ENCODE data around the gene SARDH.

SARDH gene

DNA sequence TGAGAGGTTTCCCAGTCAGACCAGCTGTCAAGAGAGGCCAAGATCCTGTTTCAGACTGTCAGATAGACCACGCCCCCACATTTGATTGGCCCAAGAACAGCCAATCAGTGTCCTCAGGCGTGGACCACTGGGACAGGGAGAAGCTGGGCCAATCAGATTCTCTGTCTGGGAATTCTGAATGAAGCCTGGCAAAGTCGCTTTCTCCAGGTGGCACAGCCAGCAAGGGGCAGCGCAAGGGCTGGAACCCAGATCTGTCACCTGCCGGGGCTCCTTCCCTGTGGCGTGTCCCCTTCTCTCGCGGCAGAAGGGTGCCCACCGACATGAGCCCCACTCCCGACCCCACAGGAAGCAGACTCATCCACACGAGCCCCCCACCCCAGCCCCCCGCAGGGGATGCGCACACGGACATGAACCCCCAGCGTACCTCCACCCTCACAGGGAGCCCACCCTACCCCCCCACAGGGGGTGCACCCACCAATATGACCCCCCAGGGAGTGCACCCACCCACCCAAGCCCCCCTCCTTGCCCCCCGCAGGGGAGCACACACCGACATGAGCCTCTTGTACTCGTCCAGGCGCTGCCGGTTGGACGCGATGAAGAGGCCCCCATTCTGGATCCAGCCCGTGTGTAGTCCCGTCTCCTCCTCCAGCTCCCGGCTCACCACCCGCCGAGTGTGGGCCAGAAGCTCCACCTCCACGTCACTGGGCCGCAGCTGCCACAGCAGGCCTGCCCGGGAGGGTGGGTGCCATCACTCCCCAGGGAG is 6.1 kb downstream of the SARDH start:
- no peak overlapping the region for H3K4me3 ChIP-seq (ENCODE audit: extremely low read depth, insufficient read depth, low read length, poor library complexity, severe bottlenecking)
- WGBS, 2 experiments (ENCODE audit: insufficient coverage in 2 of 2), result 82 to 84% methylated on average over 19 to 21 of the region's 30 CpGs
- H3K27ac ChIP-seq (ENCODE audit: low read depth, low read length, severe bottlenecking), result no peak overlapping the region
- H3K36me3 ChIP-seq (ENCODE audit: control insufficient read depth, insufficient read depth, low read length), result no peaks in the 10 kb centered on the region
- no peaks in the 10 kb centered on the region for H3K9me3 ChIP-seq (ENCODE audit: control insufficient read depth, low read length)
- H3K4me1 ChIP-seq (ENCODE audit: control insufficient read depth, insufficient read depth, low read length, poor library complexity, severe bottlenecking), result peaks cover 8% of the 10 kb centered on the region

DNA sequence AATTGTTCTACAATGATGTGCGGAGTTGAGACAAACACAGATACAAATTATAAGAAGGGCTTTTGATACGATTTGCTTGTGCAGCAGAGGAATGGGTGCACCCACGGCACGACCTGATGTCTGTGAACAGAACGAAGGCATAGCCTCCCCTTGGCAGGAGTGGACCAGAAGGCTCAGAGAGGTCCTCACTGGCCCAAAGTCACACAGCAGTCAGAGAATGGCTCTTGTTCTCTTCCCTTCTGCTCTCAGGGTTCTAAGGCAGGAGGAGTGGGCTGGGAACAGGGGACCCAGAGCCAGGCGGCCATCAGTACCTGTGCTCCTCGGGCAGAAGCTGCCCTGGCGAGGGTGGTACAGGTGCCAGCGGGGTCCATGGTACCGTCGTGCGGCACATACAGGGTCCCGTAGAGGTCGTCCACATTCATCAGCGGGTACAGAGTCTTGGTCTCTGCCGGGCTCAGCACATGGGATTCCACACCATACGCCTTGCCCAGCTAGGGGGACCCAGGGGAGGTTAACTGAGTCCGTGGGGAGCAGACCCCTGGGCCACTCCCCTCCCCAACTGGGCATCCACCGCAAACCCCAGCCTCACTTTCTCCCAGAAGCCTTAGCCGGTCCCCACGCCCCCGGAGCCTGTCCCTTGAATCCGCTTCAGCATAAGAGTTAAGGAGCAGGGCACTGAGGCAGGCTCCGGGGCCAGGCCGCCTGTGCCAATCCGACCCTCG is 7.0 kb downstream of the SARDH start:
- Histone ChIP-seq H3K27ac (ENCODE audit: low read depth, low read length, severe bottlenecking) (no peak overlapping the region), H3K4me3 (ENCODE audit: extremely low read depth, insufficient read depth, low read length, poor library complexity, severe bottlenecking) (no peak overlapping the region), H3K4me1 (ENCODE audit: control insufficient read depth, insufficient read depth, low read length, poor library complexity, severe bottlenecking) (peaks cover 7% of the 10 kb centered on the region), H3K36me3 (ENCODE audit: control insufficient read depth, insufficient read depth, low read length) (no peaks in the 10 kb centered on the region), H3K9me3 (ENCODE audit: control insufficient read depth, low read length) (no peaks in the 10 kb centered on the region)
- 92 to 95% methylated on average over 24 to 26 of the region's 27 CpGs for WGBS, 2 experiments (ENCODE audit: insufficient coverage in 2 of 2)

DNA sequence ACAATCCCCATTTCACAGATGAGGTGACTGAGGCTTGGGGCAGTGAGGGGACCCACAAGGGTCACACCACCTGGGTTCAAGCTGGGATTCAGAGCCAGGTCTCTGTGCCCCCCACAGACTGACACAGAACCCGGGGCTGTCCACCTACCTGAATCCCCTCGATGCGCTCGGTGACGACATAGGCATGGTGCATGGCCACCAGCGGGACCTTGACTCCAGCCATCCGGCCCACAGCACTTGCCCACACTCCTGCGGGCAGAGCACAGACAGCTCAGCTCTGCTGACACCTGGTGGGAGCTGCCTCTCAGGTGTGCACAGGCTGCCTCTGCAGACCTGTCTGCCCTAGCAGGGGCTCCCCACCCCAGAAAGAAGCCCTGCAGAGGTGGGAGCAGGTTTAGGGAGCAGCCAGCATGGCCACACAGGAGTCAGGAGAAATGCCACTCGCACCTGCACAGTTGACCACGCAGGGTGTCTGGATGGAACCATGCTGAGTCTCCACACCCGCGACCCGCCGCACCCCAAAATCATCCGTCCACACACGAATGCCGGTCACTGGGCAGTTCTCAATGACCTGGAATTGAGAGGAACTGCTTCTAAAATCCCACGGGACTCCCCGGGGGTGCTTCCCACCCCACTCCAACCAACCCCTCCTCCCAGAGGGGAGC is 8.4 kb downstream of the SARDH start:
- Histone ChIP-seq H3K27ac (ENCODE audit: low read depth, low read length, severe bottlenecking) (no peak overlapping the region), H3K36me3 (ENCODE audit: control insufficient read depth, insufficient read depth, low read length) (no peaks in the 10 kb centered on the region), H3K9me3 (ENCODE audit: control insufficient read depth, low read length) (no peaks in the 10 kb centered on the region), H3K4me1 (ENCODE audit: control insufficient read depth, insufficient read depth, low read length, poor library complexity, severe bottlenecking) (peaks cover 3% of the 10 kb centered on the region), H3K4me3 (ENCODE audit: extremely low read depth, insufficient read depth, low read length, poor library complexity, severe bottlenecking) (no peak overlapping the region)
- WGBS, 2 experiments (ENCODE audit: insufficient coverage in 2 of 2), result 90% methylated on average over 17 to 19 of the region's 19 CpGs

DNA sequence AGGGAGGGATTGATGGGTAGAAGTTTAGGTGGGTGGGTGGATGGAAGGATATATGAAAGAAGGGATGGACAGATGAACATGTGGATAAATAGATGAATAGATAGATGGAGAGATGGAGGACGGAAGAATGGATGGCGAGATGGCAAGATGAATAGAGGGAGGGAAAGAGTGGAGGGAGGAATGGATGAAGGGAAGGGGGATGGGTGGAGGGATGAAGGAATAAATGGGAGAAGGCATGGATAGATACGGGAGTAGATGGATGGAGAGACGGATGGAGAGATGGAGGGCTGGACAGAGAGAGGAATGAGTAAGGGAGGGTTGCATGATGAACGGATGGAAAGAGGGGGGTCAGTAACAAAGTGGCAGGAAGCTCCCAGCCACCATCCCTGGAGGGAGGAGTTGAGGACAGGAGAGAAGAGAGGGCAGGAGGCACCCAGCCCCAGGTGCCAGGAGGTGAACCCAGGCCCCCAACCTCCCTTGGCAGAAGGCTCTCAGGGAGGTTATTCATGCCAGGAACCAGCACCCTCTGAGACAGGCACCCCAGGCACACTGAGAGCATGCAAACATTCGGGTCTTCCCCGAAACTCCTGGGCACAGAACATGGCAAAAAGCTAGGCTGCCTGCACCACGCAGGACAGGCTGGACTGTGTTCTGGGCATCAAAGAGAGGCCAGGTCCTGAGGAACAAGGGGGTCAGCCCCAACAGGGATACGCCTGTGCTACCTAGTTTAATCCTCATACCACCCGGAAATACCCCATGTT is 9.1 kb downstream of the SARDH start:
- no peaks in the 10 kb centered on the region for H3K36me3 ChIP-seq (ENCODE audit: control insufficient read depth, insufficient read depth, low read length)
- no peaks in the 10 kb centered on the region for H3K4me1 ChIP-seq (ENCODE audit: control insufficient read depth, insufficient read depth, low read length, poor library complexity, severe bottlenecking)
- 77 to 79% methylated on average over 9 to 10 of the region's 10 CpGs for WGBS, 2 experiments (ENCODE audit: insufficient coverage in 2 of 2)
- H3K9me3 ChIP-seq (ENCODE audit: control insufficient read depth, low read length), result no peaks in the 10 kb centered on the region
- no peak overlapping the region for H3K4me3 ChIP-seq (ENCODE audit: extremely low read depth, insufficient read depth, low read length, poor library complexity, severe bottlenecking)
- no peak overlapping the region for H3K27ac ChIP-seq (ENCODE audit: low read depth, low read length, severe bottlenecking)

DNA sequence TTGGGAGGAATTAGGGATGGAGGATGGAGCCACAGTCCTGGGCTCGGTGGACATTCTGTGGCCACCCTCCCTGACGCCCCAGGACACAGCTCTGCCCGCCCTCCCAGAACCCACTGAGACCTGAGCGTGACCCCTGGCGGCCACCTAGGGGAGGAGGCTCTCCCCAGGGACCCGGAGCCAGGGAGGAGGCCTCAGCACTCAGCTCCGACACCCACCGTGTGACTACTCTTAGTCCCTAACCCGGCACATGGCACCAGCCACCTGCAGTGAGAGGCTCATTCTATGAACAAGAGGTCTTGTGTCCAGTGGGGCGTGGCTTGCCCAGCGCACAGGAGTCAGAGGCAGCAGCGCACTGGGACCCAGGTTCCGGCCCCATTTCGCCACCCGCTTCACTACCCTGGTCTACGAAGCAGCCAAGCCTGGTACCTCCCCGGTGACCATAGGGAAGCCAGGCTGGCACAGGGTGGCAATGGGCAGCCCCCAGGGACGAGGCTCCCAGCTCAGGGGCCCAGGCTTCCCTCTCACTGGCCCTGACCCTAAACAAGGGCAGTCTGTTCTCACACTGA is 10.2 kb downstream of the SARDH start:
- WGBS, 2 experiments (ENCODE audit: insufficient coverage in 2 of 2), result 87 to 88% methylated on average over 18 of the region's 18 CpGs
- Histone ChIP-seq H3K27ac (ENCODE audit: low read depth, low read length, severe bottlenecking) (no peak overlapping the region), H3K4me3 (ENCODE audit: extremely low read depth, insufficient read depth, low read length, poor library complexity, severe bottlenecking) (no peak overlapping the region), H3K36me3 (ENCODE audit: control insufficient read depth, insufficient read depth, low read length) (no peaks in the 10 kb centered on the region), H3K9me3 (ENCODE audit: control insufficient read depth, low read length) (peaks cover 4% of the 10 kb centered on the region), H3K4me1 (ENCODE audit: control insufficient read depth, insufficient read depth, low read length, poor library complexity, severe bottlenecking) (no peaks in the 10 kb centered on the region)

DNA sequence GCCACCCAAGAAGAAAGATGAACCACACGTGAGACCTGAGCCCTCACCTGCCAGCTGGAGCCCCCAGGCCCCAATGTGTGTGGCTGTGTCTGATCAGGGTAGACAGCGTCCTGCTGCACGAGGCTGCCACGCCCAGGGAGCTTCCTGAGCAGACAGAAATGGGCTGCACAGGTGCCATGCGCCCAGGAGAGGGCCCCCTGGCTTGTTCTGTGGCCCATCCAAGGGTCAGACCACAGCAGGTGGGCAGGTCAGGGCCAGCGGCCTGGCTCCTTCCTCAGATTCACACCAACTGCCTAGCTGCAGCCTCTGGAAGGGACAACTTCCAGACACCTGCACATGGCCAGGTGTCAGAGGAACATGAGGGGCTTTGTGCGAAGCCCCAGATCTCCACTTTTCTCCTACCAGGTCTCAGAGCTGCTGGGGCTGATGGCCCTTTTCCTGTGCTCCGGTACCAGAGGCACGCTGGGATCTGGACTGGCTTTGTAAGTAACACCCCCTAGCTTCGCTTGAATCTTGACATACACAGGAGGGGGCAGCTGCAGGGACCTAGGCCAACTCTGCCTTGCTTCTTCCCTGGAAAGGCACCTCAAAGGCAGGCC is 10.8 kb downstream of the SARDH start:
- Histone ChIP-seq H3K27ac (ENCODE audit: low read depth, low read length, severe bottlenecking) (no peak overlapping the region), H3K9me3 (ENCODE audit: control insufficient read depth, low read length) (peaks cover 4% of the 10 kb centered on the region), H3K4me1 (ENCODE audit: control insufficient read depth, insufficient read depth, low read length, poor library complexity, severe bottlenecking) (no peaks in the 10 kb centered on the region), H3K4me3 (ENCODE audit: extremely low read depth, insufficient read depth, low read length, poor library complexity, severe bottlenecking) (no peak overlapping the region), H3K36me3 (ENCODE audit: control insufficient read depth, insufficient read depth, low read length) (no peaks in the 10 kb centered on the region)
- WGBS, 2 experiments (ENCODE audit: insufficient coverage in 2 of 2), result 77 to 82% methylated on average over 7 to 10 of the region's 10 CpGs

DNA sequence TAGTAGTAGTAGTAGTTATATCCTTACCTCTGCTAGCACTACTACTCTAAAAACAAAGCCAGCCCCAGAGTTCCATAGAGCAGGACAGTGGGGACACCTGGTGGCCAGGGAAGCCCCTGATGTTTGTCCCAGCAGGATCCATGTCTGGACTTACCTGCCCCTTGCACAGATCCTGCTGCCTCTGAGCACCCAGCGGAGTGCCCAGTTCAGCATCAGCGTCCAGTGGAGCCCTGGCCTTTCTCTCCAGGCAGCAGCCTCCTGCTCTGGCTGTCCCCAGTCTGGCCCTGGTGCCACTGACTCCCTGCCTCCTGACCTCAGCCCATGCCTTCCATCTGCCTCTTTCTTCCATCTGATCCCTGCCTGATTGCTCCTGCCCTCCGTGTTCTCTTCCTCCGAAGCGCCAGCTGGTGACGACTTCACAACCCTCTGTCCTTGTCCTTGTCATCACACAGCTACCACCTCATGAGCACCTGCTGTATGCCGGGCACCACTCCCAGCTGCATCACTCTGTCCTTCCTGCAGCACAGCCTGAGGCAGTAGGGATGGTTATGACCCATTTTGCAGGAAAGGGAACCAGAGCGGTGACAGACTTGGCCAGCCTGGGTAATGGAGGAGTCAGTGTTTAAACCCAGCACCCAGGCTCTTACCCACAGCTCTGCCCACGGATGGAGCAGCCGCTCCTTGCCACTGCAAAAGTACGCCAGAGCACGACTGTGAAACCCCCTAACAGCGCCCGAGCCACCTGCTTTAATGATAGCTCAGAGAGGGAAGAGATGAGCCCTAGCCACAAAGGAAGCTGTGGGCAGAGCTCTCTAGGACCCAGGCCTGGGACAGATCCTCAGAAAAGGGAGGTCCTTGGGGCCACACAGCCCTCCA is 11.5 kb downstream of the SARDH start:
- WGBS, 2 experiments (ENCODE audit: insufficient coverage in 2 of 2), result 72 to 85% methylated on average over 9 to 12 of the region's 14 CpGs
- no peaks in the 10 kb centered on the region for H3K4me1 ChIP-seq (ENCODE audit: control insufficient read depth, insufficient read depth, low read length, poor library complexity, severe bottlenecking)
- no peak overlapping the region for H3K27ac ChIP-seq (ENCODE audit: low read depth, low read length, severe bottlenecking)
- H3K9me3 ChIP-seq (ENCODE audit: control insufficient read depth, low read length), result peaks cover 4% of the 10 kb centered on the region
- H3K4me3 ChIP-seq (ENCODE audit: extremely low read depth, insufficient read depth, low read length, poor library complexity, severe bottlenecking), result no peak overlapping the region
- no peaks in the 10 kb centered on the region for H3K36me3 ChIP-seq (ENCODE audit: control insufficient read depth, insufficient read depth, low read length)

DNA sequence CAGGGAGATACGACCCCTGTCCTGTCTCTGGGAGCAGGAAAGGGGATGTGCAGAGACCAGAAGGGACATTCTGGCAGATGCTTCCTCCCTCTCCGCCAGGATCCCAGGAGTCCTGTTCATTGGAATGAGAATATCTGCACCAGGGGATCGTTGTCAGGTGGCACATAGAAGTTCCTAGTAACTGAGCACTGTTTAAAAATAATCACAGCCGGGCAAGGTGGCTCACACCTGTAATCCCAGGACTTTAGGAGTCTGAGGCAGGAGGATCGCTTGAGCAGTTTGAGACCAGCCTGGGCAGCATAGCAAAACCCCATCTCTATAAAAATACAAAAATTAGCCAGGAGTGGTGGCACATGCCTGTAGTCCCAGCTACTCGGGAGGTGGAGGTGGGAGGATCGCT is 12.3 kb downstream of the SARDH start:
- Histone ChIP-seq H3K27ac (ENCODE audit: low read depth, low read length, severe bottlenecking) (no peak overlapping the region), H3K9me3 (ENCODE audit: control insufficient read depth, low read length) (peaks cover 4% of the 10 kb centered on the region), H3K4me3 (ENCODE audit: extremely low read depth, insufficient read depth, low read length, poor library complexity, severe bottlenecking) (no peak overlapping the region), H3K36me3 (ENCODE audit: control insufficient read depth, insufficient read depth, low read length) (peaks cover 2% of the 10 kb centered on the region), H3K4me1 (ENCODE audit: control insufficient read depth, insufficient read depth, low read length, poor library complexity, severe bottlenecking) (no peaks in the 10 kb centered on the region)
- WGBS, 2 experiments (ENCODE audit: insufficient coverage in 2 of 2), result 88 to 90% methylated on average over 5 to 6 of the region's 7 CpGs

DNA sequence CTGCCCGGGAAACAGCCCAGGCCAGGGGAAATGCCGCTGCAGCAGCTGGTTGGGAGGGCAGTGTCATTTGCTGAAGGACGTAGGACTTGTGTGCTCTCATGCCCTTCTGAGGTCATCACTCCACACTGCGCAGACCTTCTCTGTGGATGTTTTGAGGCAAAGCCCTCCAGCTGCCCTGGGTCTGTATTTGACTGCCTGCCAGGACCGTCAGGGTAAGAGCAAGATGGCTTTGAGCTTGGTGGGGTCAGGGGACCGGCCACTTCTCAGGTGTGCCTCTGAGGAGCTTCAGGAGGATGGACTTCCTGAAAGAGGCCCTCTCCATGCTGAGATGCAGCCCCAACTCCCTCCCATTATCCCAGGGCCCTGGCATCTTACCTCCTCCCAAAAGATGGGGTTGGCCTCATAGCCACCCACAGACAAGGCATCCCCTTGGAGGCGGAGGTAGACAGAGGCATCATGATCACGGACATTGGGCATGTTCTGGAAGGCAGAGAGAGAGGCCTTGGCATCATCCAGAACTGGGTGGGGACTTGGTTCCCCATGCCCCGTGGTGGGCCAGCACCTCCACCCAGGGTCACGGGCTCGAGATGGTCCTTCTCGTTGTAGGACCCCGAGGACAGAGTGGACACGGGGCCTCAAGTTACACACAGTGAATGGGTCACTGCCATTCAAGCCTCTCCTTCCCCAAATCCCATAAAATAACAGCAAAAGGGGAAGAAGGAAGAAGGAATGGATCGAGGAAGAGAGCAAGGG is 19.4 kb downstream of the SARDH start:
- Histone ChIP-seq H3K27ac (ENCODE audit: low read depth, low read length, severe bottlenecking) (no peak overlapping the region), H3K36me3 (ENCODE audit: control insufficient read depth, insufficient read depth, low read length) (peaks cover 3% of the 10 kb centered on the region), H3K4me1 (ENCODE audit: control insufficient read depth, insufficient read depth, low read length, poor library complexity, severe bottlenecking) (peaks cover 29% of the 10 kb centered on the region), H3K9me3 (ENCODE audit: control insufficient read depth, low read length) (peaks cover 1% of the 10 kb centered on the region), H3K4me3 (ENCODE audit: extremely low read depth, insufficient read depth, low read length, poor library complexity, severe bottlenecking) (no peak overlapping the region)
- WGBS, 2 experiments (ENCODE audit: insufficient coverage in 2 of 2), result 89 to 96% methylated on average over 7 to 12 of the region's 15 CpGs
